Neural cell (in vitro differentiated cells): ENCODE results near the gene LYAR.

Experiments used
- CTCF ChIP-seq: fragments of 450-650 bp; IDR thresholded peaks from 2 replicates; pipeline ENCODE4 v1.5.1; 2014; ENCODE audit warnings: antibody characterized with exemption, mild to moderate bottlenecking, moderate library complexity; ENCODE audit not compliant: poor library complexity, severe bottlenecking
- EP300 ChIP-seq: fragments of 450-650 bp; conservative IDR thresholded peaks from 2 replicates; pipeline ENCODE4 v1.6.1; 2014; ENCODE audit warnings: antibody characterized with exemption, mild to moderate bottlenecking, moderate library complexity; ENCODE audit not compliant: poor library complexity, severe bottlenecking
- EZH2 ChIP-seq: fragments of 200-600, 300-800 bp; shearing (Covaris generic), sonication (generic); IDR thresholded peaks from 2 replicates; pipeline ENCODE4 v1.6.1; 2014; ENCODE audit warnings: antibody characterized with exemption, low read length, borderline replicate concordance, mild to moderate bottlenecking; ENCODE audit not compliant: insufficient read depth, poor library complexity, severe bottlenecking
- POLR2AphosphoS5 ChIP-seq: IDR thresholded peaks from 2 replicates; pipeline ENCODE4 v1.6.1; 2012
- RAD21 ChIP-seq: fragments of 450-650 bp; conservative IDR thresholded peaks from 2 replicates; pipeline ENCODE4 v1.6.1; 2014; ENCODE audit warnings: antibody characterized with exemption, mild to moderate bottlenecking, moderate library complexity
- REST ChIP-seq: IDR thresholded peaks from 2 replicates; pipeline ENCODE4 v1.6.1; 2012; ENCODE audit warnings: borderline replicate concordance
- SMC3 ChIP-seq: fragments of 450-650 bp; conservative IDR thresholded peaks from 2 replicates; pipeline ENCODE4 v1.6.1; 2014; ENCODE audit warnings: antibody characterized with exemption, mild to moderate bottlenecking, moderate library complexity; ENCODE audit not compliant: poor library complexity
- TAF1 ChIP-seq: IDR thresholded peaks from 2 replicates; pipeline ENCODE4 v1.6.1; 2012; ENCODE audit warnings: low read depth

- TF ChIP-seq CTCF (no peak), REST (no peak), POLR2AphosphoS5 (no peak), EZH2 (no peak), RAD21 (no peak), TAF1 (no peak), EP300 (no peak), SMC3 (no peak)
Observed at GRCh38 chr4:4289597-4289940, 385 bp downstream of the LYAR start.
